Astrocyte (in vitro differentiated cells and primary cell): ENCODE measurements around the gene FSTL4. TPM values are rescaled to one million over a fixed set of nuclear protein-coding genes. Genes with fewer than 3 reads are reported as not detected.

Experiments
- DNase-seq: peaks from one replicate; pipeline ENCODE4 v3.0.0-alpha.2; 2010; ENCODE audit warnings: low read depth
- FAIRE-seq: peaks from 2 replicates; lab custom pipeline; 2011; peaks lifted over from hg19 to GRCh38; lab: Jason Lieb, UNC
- H2AFZ ChIP-seq: 2 replicates; pipeline ENCODE4 v1.6.0; 2012; ENCODE audit warnings: low read depth, low read length, inconsistent platforms
- H3K27ac ChIP-seq: 2 replicates; pipeline ENCODE4 v1.5.1; 2011; ENCODE audit warnings: low read depth, low read length, inconsistent platforms
- H3K27me3 ChIP-seq: 2 replicates; pipeline ENCODE4 v1.6.0; 2011; ENCODE audit warnings: low read length, inconsistent platforms; ENCODE audit not compliant: insufficient read depth
- H3K36me3 ChIP-seq: 2 replicates; pipeline ENCODE4 v1.5.1; 2011; ENCODE audit warnings: low read length, inconsistent platforms; ENCODE audit not compliant: insufficient read depth
- H3K4me1 ChIP-seq: 2 replicates; pipeline ENCODE4 v1.5.1; 2011; ENCODE audit warnings: low read length, inconsistent platforms; ENCODE audit not compliant: insufficient read depth
- H3K4me2 ChIP-seq: 2 replicates; pipeline ENCODE4 v1.6.0; 2012; ENCODE audit warnings: low read length, inconsistent platforms
- H3K4me3 ChIP-seq: 2 replicates; pipeline ENCODE4 v1.5.1; 2011; ENCODE audit warnings: low read depth, mild to moderate bottlenecking, low read length, inconsistent platforms; ENCODE audit not compliant: insufficient read depth
- H3K79me2 ChIP-seq: 2 replicates; pipeline ENCODE4 v1.6.0; 2012; ENCODE audit warnings: mild to moderate bottlenecking, low read length, inconsistent platforms; ENCODE audit not compliant: insufficient read depth
- H3K9ac ChIP-seq: 2 replicates; pipeline ENCODE4 v1.6.0; 2012; ENCODE audit warnings: mild to moderate bottlenecking, low read length, inconsistent platforms
- H3K9me3 ChIP-seq: 2 replicates; pipeline ENCODE4 v1.5.1; 2012; ENCODE audit warnings: low read depth, mild to moderate bottlenecking, low read length, inconsistent platforms; ENCODE audit not compliant: insufficient read depth
- H4K20me1 ChIP-seq: 2 replicates; pipeline ENCODE4 v1.6.0; 2012; ENCODE audit warnings: low read length, inconsistent platforms; ENCODE audit not compliant: insufficient read depth
- H3K27ac Mint-ChIP-seq: one replicate; pipeline ENCODE4 v1.8.0; 2021; ENCODE audit warnings: mild to moderate bottlenecking, mixed read lengths; ENCODE audit not compliant: unreplicated experiment
- H3K27me3 Mint-ChIP-seq: one replicate; pipeline ENCODE4 v1.8.0; 2021; ENCODE audit warnings: low read depth, mixed read lengths; ENCODE audit not compliant: unreplicated experiment
- H3K36me3 Mint-ChIP-seq: one replicate; pipeline ENCODE4 v1.8.0; 2021; ENCODE audit warnings: low read depth, mixed read lengths; ENCODE audit not compliant: unreplicated experiment
- H3K4me1 Mint-ChIP-seq: one replicate; pipeline ENCODE4 v1.8.0; 2021; ENCODE audit warnings: low read depth, mixed read lengths; ENCODE audit not compliant: unreplicated experiment
- H3K4me3 Mint-ChIP-seq: one replicate; pipeline ENCODE4 v1.8.0; 2021; ENCODE audit warnings: mild to moderate bottlenecking, moderate library complexity, mixed read lengths; ENCODE audit not compliant: unreplicated experiment
- H3K9me3 Mint-ChIP-seq: one replicate; pipeline ENCODE4 v1.8.0; 2021; ENCODE audit warnings: mild to moderate bottlenecking, mixed read lengths; ENCODE audit not compliant: unreplicated experiment
- CTCF ChIP-seq: IDR thresholded peaks from 2 replicates; pipeline ENCODE4 v1.5.1; 2011; ENCODE audit warnings: low read depth, mild to moderate bottlenecking, inconsistent platforms, low read length, moderate library complexity; ENCODE audit not compliant: insufficient read depth
- EZH2 ChIP-seq: IDR thresholded peaks from 2 replicates; pipeline ENCODE4 v1.6.1; 2012; ENCODE audit warnings: mild to moderate bottlenecking, low read length, inconsistent platforms; ENCODE audit not compliant: insufficient read depth
- total RNA-seq: library from RNA; stranded (reverse); gene quantifications from 2 replicates; pipeline ENCODE4 v1.2.1, GENCODE V29; 2021

The FSTL4 gene
- total RNA-seq, 1 donor from 2014 or later: not detected

- H3K36me3 ChIP-seq: no peaks in the 10 kb centered on the region
- no peak overlapping the region for H3K4me2 ChIP-seq
- H3K79me2 ChIP-seq: no peaks in the 10 kb centered on the region
- no peaks in the 10 kb centered on the region for H3K27me3 ChIP-seq
- Mint-ChIP-seq H3K27me3 (peaks cover 56% of the 10 kb centered on the region), H3K4me1 (peaks cover 10% of the 10 kb centered on the region), H3K36me3 (no peaks in the 10 kb centered on the region), H3K4me3 (no peak overlapping the region), H3K9me3 (no peaks in the 10 kb centered on the region), H3K27ac (no peak overlapping the region)
- H3K4me3 ChIP-seq: no peak overlapping the region
- TF ChIP-seq CTCF (no peak), EZH2 (no peak)
- H3K9me3 ChIP-seq: no peaks in the 10 kb centered on the region
- FAIRE-seq (no peak), DNase-seq (no peak)
- H3K4me1 ChIP-seq: no peaks in the 10 kb centered on the region
- no peak overlapping the region for H2AFZ ChIP-seq
- H3K9ac ChIP-seq: no peak overlapping the region
- H3K27ac ChIP-seq: no peak overlapping the region
- H4K20me1 ChIP-seq: no peaks in the 10 kb centered on the region
Observed at GRCh38 chr5:133497608-133498348, 114.6 kb downstream of the FSTL4 start.

- no peak overlapping the region for H3K4me2 ChIP-seq
- Mint-ChIP-seq H3K9me3 (no peaks in the 10 kb centered on the region), H3K27ac (no peak overlapping the region), H3K4me3 (no peak overlapping the region), H3K27me3 (peaks cover 44% of the 10 kb centered on the region), H3K4me1 (peaks cover 10% of the 10 kb centered on the region), H3K36me3 (no peaks in the 10 kb centered on the region)
- no peak overlapping the region for H2AFZ ChIP-seq
- H3K9me3 ChIP-seq: no peaks in the 10 kb centered on the region
- DNase-seq (no peak), FAIRE-seq (no peak)
- H3K9ac ChIP-seq: no peak overlapping the region
- H3K27me3 ChIP-seq: no peaks in the 10 kb centered on the region
- no peaks in the 10 kb centered on the region for H3K4me1 ChIP-seq
- H4K20me1 ChIP-seq: no peaks in the 10 kb centered on the region
- no peak for TF ChIP-seq EZH2
- no peak for TF ChIP-seq CTCF
- H3K4me3 ChIP-seq: no peak overlapping the region
- no peak overlapping the region for H3K27ac ChIP-seq
- no peaks in the 10 kb centered on the region for H3K36me3 ChIP-seq
- H3K79me2 ChIP-seq: no peaks in the 10 kb centered on the region
Observed at GRCh38 chr5:133496631-133497030, 115.7 kb downstream of the FSTL4 start.

- H3K27me3 Mint-ChIP-seq: peaks cover 36% of the 10 kb centered on the region
- H3K27ac ChIP-seq: no peak overlapping the region
- H3K4me2 ChIP-seq: no peak overlapping the region
- no peak overlapping the region for H3K27ac Mint-ChIP-seq
- H3K4me1 Mint-ChIP-seq: peaks cover 10% of the 10 kb centered on the region
- H3K9ac ChIP-seq: no peak overlapping the region
- no peaks in the 10 kb centered on the region for H3K36me3 Mint-ChIP-seq
- no peak overlapping the region for H3K4me3 Mint-ChIP-seq
- FAIRE-seq: no peak
- no peaks in the 10 kb centered on the region for H3K9me3 ChIP-seq
- no peaks in the 10 kb centered on the region for H3K27me3 ChIP-seq
- no peaks in the 10 kb centered on the region for H3K4me1 ChIP-seq
- no peak for DNase-seq
- TF ChIP-seq EZH2: no peak
- TF ChIP-seq CTCF: no peak
- no peaks in the 10 kb centered on the region for H3K9me3 Mint-ChIP-seq
- no peak overlapping the region for H3K4me3 ChIP-seq
- H3K36me3 ChIP-seq: no peaks in the 10 kb centered on the region
- no peaks in the 10 kb centered on the region for H3K79me2 ChIP-seq
- H4K20me1 ChIP-seq: no peaks in the 10 kb centered on the region
- H2AFZ ChIP-seq: no peak overlapping the region
Observed at GRCh38 chr5:133494923-133495246, 117.5 kb downstream of the FSTL4 start.
